Neural crest cell (in vitro differentiated cells): ENCODE measurements around the gene SFXN2. TPM values are rescaled to one million over a fixed set of nuclear protein-coding genes. Genes with fewer than 3 reads are reported as not detected.

Experiments
- DNase-seq: peaks from one replicate; pipeline ENCODE4 v3.0.0; 2021; ENCODE audit warnings: low read depth, mixed read lengths, low spot score
- H3K27ac Mint-ChIP-seq: one replicate; pipeline ENCODE4 v1.8.0; 2021; ENCODE audit warnings: mild to moderate bottlenecking, mixed read lengths; ENCODE audit not compliant: unreplicated experiment
- H3K27me3 Mint-ChIP-seq: 2 replicates; pipeline ENCODE4 v1.8.0; 2021; ENCODE audit warnings: low read depth, mild to moderate bottlenecking, mixed read lengths
- H3K36me3 Mint-ChIP-seq: 2 replicates; pipeline ENCODE4 v1.8.0; 2021; ENCODE audit warnings: low read depth, mild to moderate bottlenecking, mixed read lengths
- H3K4me1 Mint-ChIP-seq: 2 replicates; pipeline ENCODE4 v1.8.0; 2021; ENCODE audit warnings: mixed read lengths
- H3K4me3 Mint-ChIP-seq: one replicate; pipeline ENCODE4 v1.8.0; 2021; ENCODE audit warnings: mild to moderate bottlenecking, mixed read lengths
- H3K9me3 Mint-ChIP-seq: 2 replicates; pipeline ENCODE4 v1.8.0; 2021; ENCODE audit warnings: mixed read lengths
- CTCF ChIP-seq: fragments of 200-600 bp; sonication (generic); conservative IDR thresholded peaks from 2 replicates; pipeline ENCODE4 v1.5.0; 2021; ENCODE audit warnings: antibody characterized with exemption, mild to moderate bottlenecking
- total RNA-seq: library from RNA; stranded (reverse); gene quantifications from 2 replicates; pipeline ENCODE4 v1.2.1, GENCODE V29; 2021

SFXN2 gene
- total RNA-seq, 1 donor from 2014 or later = 36.6 TPM

- Mint-ChIP-seq H3K36me3 (no peaks in the 10 kb centered on the region), H3K4me3 (peak overlapping the region; percentile 93), H3K4me1 (peaks cover 42% of the 10 kb centered on the region), H3K9me3 (peaks cover 3% of the 10 kb centered on the region), H3K27me3 (peaks cover 3% of the 10 kb centered on the region), H3K27ac (peak overlapping the region; percentile 94)
- no peak for DNase-seq
- no peak for TF ChIP-seq CTCF
Measured at GRCh38 chr10:102744374-102745051, 30.1 kb downstream of the SFXN2 start.

GRCh38 chr10:102745157-102745556 is 30.7 kb downstream of the SFXN2 start:
- no peak for TF ChIP-seq CTCF
- Mint-ChIP-seq H3K9me3 (peaks cover 3% of the 10 kb centered on the region), H3K4me3 (peak overlapping the region; percentile 93), H3K27ac (no peak overlapping the region), H3K27me3 (peaks cover 3% of the 10 kb centered on the region), H3K4me1 (peaks cover 42% of the 10 kb centered on the region), H3K36me3 (no peaks in the 10 kb centered on the region)
- no peak for DNase-seq

DNA sequence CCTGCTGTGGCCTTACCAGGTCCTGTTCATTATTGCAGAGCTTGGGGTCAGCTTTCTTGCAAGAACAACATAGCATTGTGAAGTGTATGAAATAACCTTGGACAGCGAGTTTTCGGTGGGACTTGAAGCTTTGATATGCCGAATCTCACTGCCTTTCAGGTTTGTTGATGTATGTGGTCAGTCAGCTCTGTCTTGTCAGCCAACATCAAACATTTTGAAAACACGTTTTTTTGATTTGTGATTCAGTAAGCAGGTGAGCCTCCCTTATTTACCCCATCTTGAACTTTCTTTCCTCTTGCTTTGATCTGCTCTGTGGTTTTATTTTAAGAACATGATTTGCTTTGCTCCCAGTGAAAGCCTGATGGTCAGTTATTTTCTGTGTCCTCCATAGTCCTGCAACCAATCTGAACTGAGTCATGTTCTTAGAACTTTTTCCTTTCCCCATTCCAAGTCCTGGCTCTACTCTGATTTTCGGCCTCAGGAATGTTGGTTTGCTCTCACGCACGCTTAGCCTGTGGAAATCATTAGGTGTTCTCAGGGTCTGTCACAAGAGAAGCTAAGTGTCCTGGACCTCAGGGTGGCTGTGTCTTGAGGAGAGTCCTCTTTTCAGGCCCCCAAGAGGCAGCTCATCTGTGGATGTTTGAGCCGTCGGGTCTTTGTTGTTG is 38.0 kb downstream of the SFXN2 start:
- no peaks in the 10 kb centered on the region for H3K36me3 Mint-ChIP-seq
- H3K9me3 Mint-ChIP-seq = no peaks in the 10 kb centered on the region
- H3K27me3 Mint-ChIP-seq = no peaks in the 10 kb centered on the region
- TF ChIP-seq CTCF = no peak
- H3K4me3 Mint-ChIP-seq = no peak overlapping the region
- no peak for DNase-seq
- no peak overlapping the region for H3K27ac Mint-ChIP-seq
- peaks cover 15% of the 10 kb centered on the region for H3K4me1 Mint-ChIP-seq

DNA sequence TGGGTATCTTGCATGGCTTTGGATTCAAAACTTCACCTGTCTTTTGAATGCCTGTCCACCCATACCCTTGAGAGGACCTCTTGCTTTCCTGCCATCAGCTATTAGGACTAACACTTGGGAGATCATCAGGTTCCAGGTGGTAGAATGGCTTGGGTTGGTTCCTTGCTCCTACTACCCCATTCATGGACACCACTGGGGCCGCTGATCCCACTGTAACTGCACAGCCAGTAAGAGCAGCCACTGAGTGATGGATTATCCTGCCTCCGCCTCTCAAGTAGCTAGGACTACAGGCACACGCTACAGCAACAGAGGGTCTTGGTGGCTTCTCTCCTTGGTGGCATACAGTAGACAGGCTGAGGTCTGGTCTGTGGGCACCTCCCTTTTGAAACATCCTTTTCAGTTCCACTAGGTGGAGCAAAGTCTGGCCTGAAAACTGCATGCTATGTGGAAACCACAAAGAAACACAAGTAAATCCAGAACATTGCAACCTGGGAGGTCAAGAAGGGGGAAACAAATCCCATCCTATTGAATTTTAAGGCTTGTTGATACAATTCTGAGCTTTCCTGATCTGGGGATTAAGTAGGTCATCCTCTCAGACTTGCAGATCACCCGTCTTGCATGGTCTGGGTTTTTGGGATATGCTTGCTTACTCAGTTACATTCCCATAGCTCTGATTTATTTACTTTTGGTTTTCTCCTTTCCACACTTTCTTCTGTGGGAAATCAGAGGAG is 38.7 kb downstream of the SFXN2 start:
- Mint-ChIP-seq H3K4me1 (peaks cover 16% of the 10 kb centered on the region), H3K36me3 (no peaks in the 10 kb centered on the region), H3K4me3 (no peak overlapping the region), H3K27me3 (no peaks in the 10 kb centered on the region), H3K27ac (no peak overlapping the region), H3K9me3 (no peaks in the 10 kb centered on the region)
- peak; percentile 61 for TF ChIP-seq CTCF
- DNase-seq = no peak

DNA sequence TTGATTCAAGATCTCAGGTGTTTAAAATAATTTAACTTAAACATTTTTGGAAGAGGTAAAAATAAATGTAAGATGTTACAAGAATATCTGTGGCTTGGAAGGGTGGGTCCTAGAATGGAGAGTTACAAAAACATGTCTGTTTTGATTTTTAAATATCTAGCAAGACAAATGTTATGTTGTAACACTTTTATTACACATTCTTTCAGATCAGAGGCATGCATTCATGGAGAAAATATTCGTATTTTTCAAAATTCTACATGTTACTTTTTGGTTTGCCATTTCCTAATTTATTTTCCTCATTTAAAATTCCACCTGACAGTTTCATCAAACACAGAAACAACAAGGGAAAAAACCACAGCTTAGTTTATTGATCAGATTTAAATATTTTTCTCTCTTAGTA is 39.3 kb downstream of the SFXN2 start:
- Mint-ChIP-seq H3K4me1 (peaks cover 16% of the 10 kb centered on the region), H3K36me3 (no peaks in the 10 kb centered on the region), H3K9me3 (no peaks in the 10 kb centered on the region), H3K27me3 (no peaks in the 10 kb centered on the region), H3K27ac (no peak overlapping the region), H3K4me3 (no peak overlapping the region)
- no peak for TF ChIP-seq CTCF
- no peak for DNase-seq
